Measurements from ENCODE around the gene COPS4.
"Not testable (repeated sequence)": the region's sequence is repeated elsewhere in the genome, so short reads cannot be mapped to it uniquely, and the experiment has no call there.

The COPS4 gene

GRCh38 chr4:83022724-83023450 lies 12.1 kb upstream of the COPS4 start:
- no peak for DNase-seq (ENCODE audit: insufficient read length, low spot score)
- TF ChIP-seq POU2F2 (IDR thresholded peaks at IDR 0.05; ENCODE audit: low read depth, low read length) (no peak), SPI1 (IDR thresholded peaks at IDR 0.05; ENCODE audit: low read depth, low read length) (no peak), POLR2A (IDR thresholded peaks at IDR 0.05; ENCODE audit: low read depth, low read length) (no peak), PAX5 (IDR thresholded peaks at IDR 0.05; ENCODE audit: insufficient read depth, low read length, severe bottlenecking) (no peak), TAF1 (IDR thresholded peaks at IDR 0.05; ENCODE audit: low read depth, low read length) (no peak), POLR2AphosphoS5 (IDR thresholded peaks at IDR 0.05; ENCODE audit: low read depth, low read length) (no peak)
- FAIRE-seq = no peak

- DNase-seq (ENCODE audit: insufficient read length, low spot score); FAIRE-seq: not testable (repeated sequence)
These were observed 11.4 kb upstream of the COPS4 start for GRCh38 chr4:83023599-83023998.

GRCh38 chr4:83024233-83024632 lies 10.8 kb upstream of the COPS4 start:
- no peak for FAIRE-seq
- DNase-seq (ENCODE audit: insufficient read length, low spot score) = no peak
- TF ChIP-seq SPI1 (IDR thresholded peaks at IDR 0.05; ENCODE audit: low read depth, low read length) (no peak), PAX5 (IDR thresholded peaks at IDR 0.05; ENCODE audit: insufficient read depth, low read length, severe bottlenecking) (no peak), POLR2AphosphoS5 (IDR thresholded peaks at IDR 0.05; ENCODE audit: low read depth, low read length) (no peak), POLR2A (IDR thresholded peaks at IDR 0.05; ENCODE audit: low read depth, low read length) (no peak), TAF1 (IDR thresholded peaks at IDR 0.05; ENCODE audit: low read depth, low read length) (no peak)

- DNase-seq (ENCODE audit: insufficient read length, low spot score) = no peak
- TF ChIP-seq POLR2A (IDR thresholded peaks at IDR 0.05; ENCODE audit: low read depth, low read length) = no peak
- TF ChIP-seq POU2F2 (IDR thresholded peaks at IDR 0.05; ENCODE audit: low read depth, low read length) = no peak
- TF ChIP-seq POLR2AphosphoS5 (IDR thresholded peaks at IDR 0.05; ENCODE audit: low read depth, low read length) = no peak
- no peak for TF ChIP-seq TAF1 (IDR thresholded peaks at IDR 0.05; ENCODE audit: low read depth, low read length)
- TF ChIP-seq PAX5 (IDR thresholded peaks at IDR 0.05; ENCODE audit: insufficient read depth, low read length, severe bottlenecking) = no peak
- no peak for TF ChIP-seq SPI1 (IDR thresholded peaks at IDR 0.05; ENCODE audit: low read depth, low read length)
- FAIRE-seq = peak; percentile 78
These were observed 9.4 kb upstream of the COPS4 start for GRCh38 chr4:83025563-83025962.

- TF ChIP-seq TAF1 (IDR thresholded peaks at IDR 0.05; ENCODE audit: low read depth, low read length) (no peak), POLR2AphosphoS5 (IDR thresholded peaks at IDR 0.05; ENCODE audit: low read depth, low read length) (no peak), SPI1 (IDR thresholded peaks at IDR 0.05; ENCODE audit: low read depth, low read length) (no peak), PAX5 (IDR thresholded peaks at IDR 0.05; ENCODE audit: insufficient read depth, low read length, severe bottlenecking) (no peak), POU2F2 (IDR thresholded peaks at IDR 0.05; ENCODE audit: low read depth, low read length) (no peak), POLR2A (IDR thresholded peaks at IDR 0.05; ENCODE audit: low read depth, low read length) (no peak)
- DNase-seq (ENCODE audit: insufficient read length, low spot score) = no peak
- FAIRE-seq = peak; percentile 26
These were observed 6.0 kb upstream of the COPS4 start for GRCh38 chr4:83028976-83029375.

- TF ChIP-seq POU2F2 (IDR thresholded peaks at IDR 0.05; ENCODE audit: low read depth, low read length) (no peak), SPI1 (IDR thresholded peaks at IDR 0.05; ENCODE audit: low read depth, low read length) (no peak), POLR2A (IDR thresholded peaks at IDR 0.05; ENCODE audit: low read depth, low read length) (no peak), TAF1 (IDR thresholded peaks at IDR 0.05; ENCODE audit: low read depth, low read length) (no peak), POLR2AphosphoS5 (IDR thresholded peaks at IDR 0.05; ENCODE audit: low read depth, low read length) (no peak), PAX5 (IDR thresholded peaks at IDR 0.05; ENCODE audit: insufficient read depth, low read length, severe bottlenecking) (no peak)
- DNase-seq (ENCODE audit: insufficient read length, low spot score) = no peak
- FAIRE-seq = no peak
These were observed 5.3 kb upstream of the COPS4 start for GRCh38 chr4:83029688-83030087.

- FAIRE-seq = no peak
- no peak for TF ChIP-seq TAF1 (IDR thresholded peaks at IDR 0.05; ENCODE audit: low read depth, low read length)
- no peak for TF ChIP-seq POU2F2 (IDR thresholded peaks at IDR 0.05; ENCODE audit: low read depth, low read length)
- no peak for DNase-seq (ENCODE audit: insufficient read length, low spot score)
These were observed 2.1 kb downstream of the COPS4 start for GRCh38 chr4:83036991-83037665.

- DNase-seq (ENCODE audit: insufficient read length, low spot score) = no peak
- no peak for FAIRE-seq
- TF ChIP-seq POLR2AphosphoS5 (IDR thresholded peaks at IDR 0.05; ENCODE audit: low read depth, low read length) = no peak
- TF ChIP-seq SPI1 (IDR thresholded peaks at IDR 0.05; ENCODE audit: low read depth, low read length) = no peak
- no peak for TF ChIP-seq PAX5 (IDR thresholded peaks at IDR 0.05; ENCODE audit: insufficient read depth, low read length, severe bottlenecking)
- TF ChIP-seq POLR2A (IDR thresholded peaks at IDR 0.05; ENCODE audit: low read depth, low read length) = no peak
- no peak for TF ChIP-seq TAF1 (IDR thresholded peaks at IDR 0.05; ENCODE audit: low read depth, low read length)
- no peak for TF ChIP-seq POU2F2 (IDR thresholded peaks at IDR 0.05; ENCODE audit: low read depth, low read length)
These were observed 5.3 kb downstream of the COPS4 start for GRCh38 chr4:83040269-83040668.

- FAIRE-seq; DNase-seq (ENCODE audit: insufficient read length, low spot score): not testable (repeated sequence)
These were observed 8.2 kb downstream of the COPS4 start for GRCh38 chr4:83043157-83043556.

- FAIRE-seq (no peak), DNase-seq (ENCODE audit: insufficient read length, low spot score) (no peak)
- no peak for TF ChIP-seq TAF1 (IDR thresholded peaks at IDR 0.05; ENCODE audit: low read depth, low read length)
- no peak for TF ChIP-seq POLR2AphosphoS5 (IDR thresholded peaks at IDR 0.05; ENCODE audit: low read depth, low read length)
- no peak for TF ChIP-seq PAX5 (IDR thresholded peaks at IDR 0.05; ENCODE audit: insufficient read depth, low read length, severe bottlenecking)
- no peak for TF ChIP-seq SPI1 (IDR thresholded peaks at IDR 0.05; ENCODE audit: low read depth, low read length)
- no peak for TF ChIP-seq POU2F2 (IDR thresholded peaks at IDR 0.05; ENCODE audit: low read depth, low read length)
- no peak for TF ChIP-seq POLR2A (IDR thresholded peaks at IDR 0.05; ENCODE audit: low read depth, low read length)
These were observed 8.9 kb downstream of the COPS4 start for GRCh38 chr4:83043801-83044407.

Data from GM12891 (cell line).